Breast epithelium (tissue), 3 donors: Measurements from ENCODE around the gene PPL.

Experiments used
- CTCF ChIP-seq, 3 donors: fragments of 450-650 bp; IDR thresholded peaks; one replicate each; pipeline ENCODE4 v1.5.1; 2016 to 2017; ENCODE audit warnings: antibody characterized with exemption in 3 of 3, mild to moderate bottlenecking in 3 of 3, moderate library complexity in 3 of 3
- POLR2A ChIP-seq: fragments of 450-650 bp; IDR thresholded peaks from one replicate; pipeline ENCODE4 v1.6.1; 2016; ENCODE audit warnings: antibody characterized with exemption, mild to moderate bottlenecking, moderate library complexity
- POLR2AphosphoS5 ChIP-seq, 3 donors: sonication (generic); formaldehyde crosslinking; IDR thresholded peaks; one replicate each; pipeline ENCODE4 v1.6.1; 2017; ENCODE audit warnings: antibody characterized with exemption in 3 of 3

GRCh38 chr16:4859900-4860255, 77.1 kb downstream of the PPL start:
- no peak for TF ChIP-seq POLR2A
- no peak for TF ChIP-seq CTCF (IDR thresholded peaks at IDR 0.05)
- no peak for TF ChIP-seq POLR2AphosphoS5 (IDR thresholded peaks at IDR 0.05)
